Spleen (tissue), 7 donors: ENCODE measurements around the gene TLCD3B.

Experiments used
- POLR2A ChIP-seq, 3 donors: fragments of 450-650 bp; IDR thresholded peaks; one replicate each; pipeline ENCODE4 v1.5.1; 2017; ENCODE audit warnings: antibody characterized with exemption in 3 of 3, mild to moderate bottlenecking in 1 of 3
- POLR2AphosphoS5 ChIP-seq, 3 donors: sonication (generic); formaldehyde crosslinking; IDR thresholded peaks; one replicate each; pipeline ENCODE4 v1.5.1; 2017; ENCODE audit warnings: antibody characterized with exemption in 3 of 3
- TF ChIP-seq, protein P1 (sequence below), 11 experiments: fragments of 200-600 bp in 7 of 11; fragments of 450-650 bp in 4 of 11; sonication (generic) in 4 of 11; IDR thresholded peaks in 8 of 11; conservative IDR thresholded peaks in 3 of 11; 1 replicate in 7 of 11; 2 replicates in 4 of 11; pipeline versions ENCODE4 v1.4.0 to v1.8.0; 2016 to 2021; ENCODE audit warnings: antibody characterized with exemption in 11 of 11, inconsistent platforms in 4 of 11, mild to moderate bottlenecking in 1 of 11
- donor health status: DM: no; HTN: no; CAD: no; lungs with moderate emphysema.
- donor health status: DM: no; HTN: no; CAD: no.
- donor health status: DM: no; HTN: no; CAD: no.

DNA sequence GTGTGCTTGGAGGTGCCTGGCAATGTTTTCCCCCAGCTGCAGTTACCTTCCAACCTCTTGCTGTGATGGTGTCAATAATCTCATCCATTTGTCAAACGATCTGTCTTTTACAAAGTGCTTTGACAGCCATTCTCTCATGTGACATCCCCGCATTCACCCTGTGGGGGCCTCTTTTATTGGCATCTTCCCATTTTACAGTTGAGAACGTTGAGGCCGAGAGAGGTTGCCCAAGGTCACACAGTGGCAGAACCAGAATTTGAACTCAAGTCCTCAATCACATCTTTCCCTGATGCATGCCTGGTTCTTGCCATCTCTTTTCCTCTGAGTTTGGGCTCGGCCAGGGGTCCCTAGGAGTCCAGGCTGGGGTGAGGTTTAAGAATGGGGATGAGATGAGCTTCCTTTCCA is 55.9 kb downstream of the TLCD3B start:
- TF ChIP-seq POLR2A (IDR thresholded peaks at IDR 0.05) (no peak), POLR2AphosphoS5 (IDR thresholded peaks at IDR 0.05) (no peak)
- TF ChIP-seq, protein P1, sequence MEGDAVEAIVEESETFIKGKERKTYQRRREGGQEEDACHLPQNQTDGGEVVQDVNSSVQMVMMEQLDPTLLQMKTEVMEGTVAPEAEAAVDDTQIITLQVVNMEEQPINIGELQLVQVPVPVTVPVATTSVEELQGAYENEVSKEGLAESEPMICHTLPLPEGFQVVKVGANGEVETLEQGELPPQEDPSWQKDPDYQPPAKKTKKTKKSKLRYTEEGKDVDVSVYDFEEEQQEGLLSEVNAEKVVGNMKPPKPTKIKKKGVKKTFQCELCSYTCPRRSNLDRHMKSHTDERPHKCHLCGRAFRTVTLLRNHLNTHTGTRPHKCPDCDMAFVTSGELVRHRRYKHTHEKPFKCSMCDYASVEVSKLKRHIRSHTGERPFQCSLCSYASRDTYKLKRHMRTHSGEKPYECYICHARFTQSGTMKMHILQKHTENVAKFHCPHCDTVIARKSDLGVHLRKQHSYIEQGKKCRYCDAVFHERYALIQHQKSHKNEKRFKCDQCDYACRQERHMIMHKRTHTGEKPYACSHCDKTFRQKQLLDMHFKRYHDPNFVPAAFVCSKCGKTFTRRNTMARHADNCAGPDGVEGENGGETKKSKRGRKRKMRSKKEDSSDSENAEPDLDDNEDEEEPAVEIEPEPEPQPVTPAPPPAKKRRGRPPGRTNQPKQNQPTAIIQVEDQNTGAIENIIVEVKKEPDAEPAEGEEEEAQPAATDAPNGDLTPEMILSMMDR (IDR thresholded peaks at IDR 0.05 in 8 of 11, conservative IDR thresholded peaks at IDR 0.05 in 3 of 11): no peak
